ENCODE results near the gene NACC1. TPM values are rescaled to one million over a fixed set of nuclear protein-coding genes. Genes with fewer than 3 reads are reported as not detected.

NACC1 gene
- total and polyA plus RNA-seq, 2 of the 13 experiments (the other 11 are each of a cell fraction or from before 2014, with no cell fraction given), result 31.8 to 42.3 TPM

GRCh38 chr19:13164343-13165161, 46.5 kb downstream of the NACC1 start (continued):
- TF ChIP-seq GATA4 (IDR thresholded peaks at IDR 0.05; ENCODE audit: borderline replicate concordance, low read depth) (peak; percentile 38; the same call in 1 of the 2 replicates), KDM6A (CRISPR knock-in tag; IDR thresholded peaks at IDR 0.05; ENCODE audit: low read depth) (peak; percentile 65), ZKSCAN8 (CRISPR knock-in tag; IDR thresholded peaks at IDR 0.05; ENCODE audit: borderline replicate concordance) (0 out of 2 replicates have a peak, but pooled peaks have one; percentile 61), ATF6 (CRISPR knock-in tag; conservative IDR thresholded peaks at IDR 0.05) (no peak), RARG (CRISPR knock-in tag; IDR thresholded peaks at IDR 0.05; ENCODE audit: low read depth) (0 out of 2 replicates have a peak, but pooled peaks have one; percentile 55), PHF5A (CRISPR knock-in tag; IDR thresholded peaks at IDR 0.05; ENCODE audit: low read depth, unreplicated experiment) (peak; percentile 69), CREB1 (IDR thresholded peaks at IDR 0.05) (no peak), CREB1 (CRISPR knock-in tag; IDR thresholded peaks at IDR 0.05) (no peak), ZNF431 (CRISPR knock-in tag; IDR thresholded peaks at IDR 0.05; ENCODE audit: borderline replicate concordance, low read depth) (no peak; the same call in 1 of the 2 replicates), ZNF44 (CRISPR knock-in tag; IDR thresholded peaks at IDR 0.05) (no peak), ZNF740 (CRISPR knock-in tag; IDR thresholded peaks at IDR 0.05) (peak; percentile 47; the same call in 1 of the 2 replicates), CSRNP1 (CRISPR knock-in tag; IDR thresholded peaks at IDR 0.05) (peak; percentile 36; the same call in 1 of the 2 replicates), SSRP1 (CRISPR knock-in tag; IDR thresholded peaks at IDR 0.05) (0 out of 2 replicates have a peak, but pooled peaks have one; percentile 62), BHLHE40 (IDR thresholded peaks at IDR 0.05; ENCODE audit: low read length) (no peak), ZNF510 (CRISPR knock-in tag; IDR thresholded peaks at IDR 0.05; ENCODE audit: low read depth) (no peak), ZNF609 (CRISPR knock-in tag; IDR thresholded peaks at IDR 0.05; ENCODE audit: borderline replicate concordance) (peak; percentile 25; the same call in 1 of the 2 replicates), CHCHD3 (CRISPR knock-in tag; IDR thresholded peaks at IDR 0.05) (no peak), ZNF234 (CRISPR knock-in tag; conservative IDR thresholded peaks at IDR 0.05) (no peak), ADNP (CRISPR knock-in tag; IDR thresholded peaks at IDR 0.05) (no peak), NFKBIZ (CRISPR knock-in tag; IDR thresholded peaks at IDR 0.05) (no peak)

Data from HepG2 (cell line).